HG03342 (cell line): Measurements from ENCODE around the gene BCL2L15.

ENCODE experiments used
- ATAC-seq: cut with Tn5 transposase; IDR thresholded peaks from one replicate; pipeline ENCODE4 v1.9.1; 2021; ENCODE audit warnings: mild to moderate bottlenecking, moderate library complexity; ENCODE audit not compliant: unreplicated experiment

The BCL2L15 gene

DNA sequence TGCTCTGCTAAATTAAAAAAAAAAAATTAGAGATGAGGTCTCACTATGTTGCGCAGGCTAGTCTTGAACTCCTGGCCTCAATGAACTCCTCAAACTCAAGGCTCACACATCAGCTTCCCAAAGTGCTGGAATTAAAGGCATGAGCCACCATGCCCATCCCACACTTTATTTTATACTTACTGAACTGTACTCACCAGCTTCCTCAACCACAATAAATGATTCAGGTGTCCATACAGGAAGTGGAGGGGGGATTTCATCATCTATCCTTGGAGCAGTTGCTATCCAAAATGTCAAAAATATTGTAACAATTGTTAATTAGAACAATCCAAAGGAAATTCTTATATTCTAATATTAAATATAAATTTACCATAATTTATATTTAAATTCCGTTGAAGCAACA, 52.7 kb downstream of the BCL2L15 start:
- ATAC-seq: no peak
